Type B pancreatic cell (in vitro differentiated cells): ENCODE data around the gene ITGA1. TPM values are rescaled to one million over a fixed set of nuclear protein-coding genes. Genes with fewer than 3 reads are reported as not detected.

Experiments
- DNase-seq: peaks from one replicate; pipeline ENCODE4 v3.0.0; 2021; ENCODE audit warnings: mixed read lengths; ENCODE audit not compliant: unreplicated experiment; ENCODE audit errors: extremely low spot score
- H3K27ac Mint-ChIP-seq: 2 replicates; pipeline ENCODE4 v1.8.0; 2021; ENCODE audit warnings: mild to moderate bottlenecking, mixed read lengths
- H3K27me3 Mint-ChIP-seq: 2 replicates; pipeline ENCODE4 v1.8.0; 2021; ENCODE audit warnings: mixed read lengths
- H3K36me3 Mint-ChIP-seq: 2 replicates; pipeline ENCODE4 v1.8.0; 2021; ENCODE audit warnings: mixed read lengths
- H3K4me1 Mint-ChIP-seq: one replicate; pipeline ENCODE4 v1.8.0; 2021; ENCODE audit warnings: mixed read lengths; ENCODE audit not compliant: unreplicated experiment
- H3K4me3 Mint-ChIP-seq: 2 replicates; pipeline ENCODE4 v1.8.0; 2021; ENCODE audit warnings: mild to moderate bottlenecking, mixed read lengths
- H3K9me3 Mint-ChIP-seq: 2 replicates; pipeline ENCODE4 v1.8.0; 2021; ENCODE audit warnings: mixed read lengths
- total RNA-seq: library from RNA; stranded (reverse); gene quantifications from 2 replicates; pipeline ENCODE4 v1.2.1, GENCODE V29; 2021; ENCODE audit warnings: low replicate concordance
- TF ChIP-seq, protein P1 (sequence below): fragments of 200-600 bp; sonication (generic); conservative IDR thresholded peaks from 2 replicates; pipeline ENCODE4 v1.5.0; 2021; ENCODE audit warnings: antibody characterized with exemption, mild to moderate bottlenecking

The ITGA1 gene
- total RNA-seq, 1 donor from 2014 or later: 17.0 TPM

GRCh38 chr5:53001541-53001940, 213.8 kb downstream of the ITGA1 start:
- Mint-ChIP-seq H3K4me3 (no peak overlapping the region), H3K27ac (no peak overlapping the region), H3K27me3 (no peaks in the 10 kb centered on the region), H3K36me3 (no peaks in the 10 kb centered on the region), H3K9me3 (no peaks in the 10 kb centered on the region), H3K4me1 (peaks cover 13% of the 10 kb centered on the region)
- no peak for DNase-seq
- TF ChIP-seq, protein P1, sequence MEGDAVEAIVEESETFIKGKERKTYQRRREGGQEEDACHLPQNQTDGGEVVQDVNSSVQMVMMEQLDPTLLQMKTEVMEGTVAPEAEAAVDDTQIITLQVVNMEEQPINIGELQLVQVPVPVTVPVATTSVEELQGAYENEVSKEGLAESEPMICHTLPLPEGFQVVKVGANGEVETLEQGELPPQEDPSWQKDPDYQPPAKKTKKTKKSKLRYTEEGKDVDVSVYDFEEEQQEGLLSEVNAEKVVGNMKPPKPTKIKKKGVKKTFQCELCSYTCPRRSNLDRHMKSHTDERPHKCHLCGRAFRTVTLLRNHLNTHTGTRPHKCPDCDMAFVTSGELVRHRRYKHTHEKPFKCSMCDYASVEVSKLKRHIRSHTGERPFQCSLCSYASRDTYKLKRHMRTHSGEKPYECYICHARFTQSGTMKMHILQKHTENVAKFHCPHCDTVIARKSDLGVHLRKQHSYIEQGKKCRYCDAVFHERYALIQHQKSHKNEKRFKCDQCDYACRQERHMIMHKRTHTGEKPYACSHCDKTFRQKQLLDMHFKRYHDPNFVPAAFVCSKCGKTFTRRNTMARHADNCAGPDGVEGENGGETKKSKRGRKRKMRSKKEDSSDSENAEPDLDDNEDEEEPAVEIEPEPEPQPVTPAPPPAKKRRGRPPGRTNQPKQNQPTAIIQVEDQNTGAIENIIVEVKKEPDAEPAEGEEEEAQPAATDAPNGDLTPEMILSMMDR: no peak

- TF ChIP-seq, protein P1: no peak
These were observed 214.8 kb downstream of the ITGA1 start for GRCh38 chr5:53002491-53002890.

GRCh38 chr5:53003144-53003543, 215.4 kb downstream of the ITGA1 start:
- H3K4me1 Mint-ChIP-seq: peaks cover 21% of the 10 kb centered on the region

More at GRCh38 chr5:53002491-53002890, 214.8 kb downstream of the ITGA1 start:
- no peak for DNase-seq
- Mint-ChIP-seq H3K4me1 (peaks cover 19% of the 10 kb centered on the region), H3K36me3 (no peaks in the 10 kb centered on the region), H3K4me3 (no peak overlapping the region), H3K27me3 (no peaks in the 10 kb centered on the region), H3K27ac (no peak overlapping the region), H3K9me3 (no peaks in the 10 kb centered on the region)

DNA sequence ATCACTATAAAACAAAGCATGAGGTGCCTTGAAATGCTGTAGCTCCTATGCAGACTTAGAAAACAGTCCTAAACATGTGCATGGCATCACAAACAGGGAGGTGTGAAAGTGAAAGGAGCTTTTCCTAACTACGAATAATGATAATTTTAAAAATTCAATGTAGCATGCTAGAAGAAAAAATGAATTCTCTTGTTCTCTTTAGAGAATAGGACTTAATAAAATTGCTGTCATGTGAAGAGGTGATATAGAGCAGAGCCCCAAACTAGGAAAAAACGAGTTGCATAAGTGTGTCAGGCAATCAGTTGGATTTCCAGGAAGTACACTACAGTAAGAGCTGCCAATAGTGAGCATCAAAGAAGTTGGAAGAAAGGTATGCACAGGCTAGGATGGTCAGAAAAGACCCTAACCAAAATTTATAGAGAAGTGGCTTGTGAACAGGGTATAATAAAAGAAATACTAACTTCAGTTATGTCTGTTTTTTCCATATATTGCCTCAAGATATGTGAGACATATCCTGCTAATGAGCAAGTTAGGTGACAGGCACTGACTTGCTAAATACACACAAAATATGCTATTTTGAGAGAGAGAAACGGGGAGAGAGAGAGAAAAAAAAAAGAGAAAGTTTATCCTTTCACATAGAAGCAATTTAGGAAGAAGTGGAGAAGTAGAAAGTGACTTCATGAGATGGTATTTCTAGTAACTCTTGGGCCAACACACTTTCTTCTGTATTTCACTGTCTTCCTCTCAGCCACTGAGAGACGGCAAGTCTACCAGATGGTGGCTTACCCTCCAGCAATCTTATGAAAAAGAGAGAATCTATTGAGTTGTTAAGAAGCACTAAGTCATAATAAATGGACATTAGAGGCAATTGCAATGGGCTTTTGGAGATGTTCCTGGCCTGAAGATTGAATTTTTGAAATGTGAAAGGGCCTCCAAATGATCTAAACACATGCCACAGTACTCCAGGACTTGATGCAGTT, 219.5 kb downstream of the ITGA1 start:
- Mint-ChIP-seq H3K4me1 (peaks cover 24% of the 10 kb centered on the region), H3K27me3 (no peaks in the 10 kb centered on the region), H3K9me3 (no peaks in the 10 kb centered on the region), H3K4me3 (no peak overlapping the region), H3K27ac (no peak overlapping the region), H3K36me3 (no peaks in the 10 kb centered on the region)
- TF ChIP-seq, protein P1: no peak
- DNase-seq: no peak

More at GRCh38 chr5:53003144-53003543, 215.4 kb downstream of the ITGA1 start:
- Mint-ChIP-seq H3K4me3 (no peak overlapping the region), H3K27me3 (no peaks in the 10 kb centered on the region), H3K9me3 (no peaks in the 10 kb centered on the region), H3K27ac (no peak overlapping the region), H3K36me3 (no peaks in the 10 kb centered on the region)
- no peak for DNase-seq
- TF ChIP-seq, protein P1: no peak

DNA sequence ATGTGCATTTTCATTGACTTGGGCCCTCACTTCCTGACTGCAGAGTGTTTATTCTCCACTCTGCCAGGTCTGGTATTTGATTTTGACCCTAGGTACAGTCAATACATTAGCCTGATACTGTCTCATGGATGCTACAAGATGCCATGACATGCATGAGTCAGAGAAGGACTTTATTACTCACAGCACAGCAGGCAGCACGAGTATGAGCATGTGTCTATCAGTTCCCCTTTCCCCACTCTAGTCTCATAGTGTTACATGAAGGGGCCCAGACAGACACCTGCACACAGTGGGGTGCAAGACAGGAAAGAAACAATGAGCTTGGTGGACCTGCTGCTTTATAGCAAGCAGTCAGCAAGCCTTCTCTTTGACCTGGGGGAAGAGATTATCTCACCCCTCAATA, 221.0 kb downstream of the ITGA1 start:
- Mint-ChIP-seq H3K36me3 (no peaks in the 10 kb centered on the region), H3K9me3 (peaks cover 6% of the 10 kb centered on the region), H3K27me3 (no peaks in the 10 kb centered on the region), H3K27ac (no peak overlapping the region), H3K4me3 (no peak overlapping the region), H3K4me1 (peaks cover 24% of the 10 kb centered on the region)
- TF ChIP-seq, protein P1: no peak
- no peak for DNase-seq

Other genes with a start within 250 kb of the ITGA1 start
- 18.0 and 19.0 TPM in 2 replicates for gene PELO, start within 50 bp of the ITGA1 start, total RNA-seq
- 8.0 and 9.5 TPM in 2 replicates for gene ITGA2, start 201.4 kb downstream of the ITGA1 start, total RNA-seq